HG03103 (cell line): ENCODE measurements around the gene CFAP74.

ENCODE experiments used
- ATAC-seq: cut with Tn5 transposase; IDR thresholded peaks from one replicate; pipeline ENCODE4 v1.9.1; 2021; ENCODE audit warnings: low read depth; ENCODE audit not compliant: unreplicated experiment

The CFAP74 gene

GRCh38 chr1:2003541-2004131, at the start of gene CFAP74:
Gene CFAP74 (minus strand): TSS chr1:2003786. CDS start chr1:1990956, 12,830 bp downstream.
- ATAC-seq: no peak

GRCh38 chr1:2053217-2053616, 49.6 kb upstream of the CFAP74 start:
- ATAC-seq: no peak

GRCh38 chr1:2052756-2053155, 49.2 kb upstream of the CFAP74 start:
- no peak for ATAC-seq

- ATAC-seq: no peak
These were observed 48.6 kb upstream of the CFAP74 start for GRCh38 chr1:2052054-2052679.

GRCh38 chr1:2050793-2051682, 47.5 kb upstream of the CFAP74 start:
- no peak for ATAC-seq

- no peak for ATAC-seq
These were observed 46.8 kb upstream of the CFAP74 start for GRCh38 chr1:2050461-2050792.

GRCh38 chr1:2049718-2050431, 46.3 kb upstream of the CFAP74 start, which contains the start of gene PRKCZ:
Gene PRKCZ (plus strand): TSS chr1:2050411. CDS start chr1:2050631, 220 bp downstream.
- no peak for ATAC-seq

- ATAC-seq: no peak
These were observed 45.7 kb upstream of the CFAP74 start for GRCh38 chr1:2049225-2049717.

GRCh38 chr1:2047749-2048729, 44.5 kb upstream of the CFAP74 start:
- no peak for ATAC-seq

GRCh38 chr1:2046953-2047748, 43.6 kb upstream of the CFAP74 start:
- no peak for ATAC-seq

- ATAC-seq: no peak
These were observed 42.8 kb upstream of the CFAP74 start for GRCh38 chr1:2046174-2046917.

- no peak for ATAC-seq
These were observed 42.0 kb upstream of the CFAP74 start for GRCh38 chr1:2045468-2046173.

GRCh38 chr1:2044510-2045319, 41.1 kb upstream of the CFAP74 start:
- ATAC-seq: no peak

GRCh38 chr1:2043886-2044285, 40.3 kb upstream of the CFAP74 start:
- no peak for ATAC-seq

GRCh38 chr1:2042830-2043773, 39.5 kb upstream of the CFAP74 start:
- no peak for ATAC-seq

- ATAC-seq: no peak
These were observed 38.3 kb upstream of the CFAP74 start for GRCh38 chr1:2041887-2042286.
